C4-2B (cell line): ENCODE results near the gene ANKS1B.

ENCODE experiments used
- H3K27ac ChIP-seq: fragments of 450-650 bp; 2 replicates; pipeline ENCODE4 v1.5.1; 2017
- ZFX ChIP-seq: fragments of 450-650 bp; IDR thresholded peaks from 2 replicates; pipeline ENCODE4 v1.6.1; 2017
- TF ChIP-seq, protein P1 (sequence below): fragments of 450-650 bp; conservative IDR thresholded peaks from 2 replicates; pipeline ENCODE4 v1.5.1; 2017; ENCODE audit warnings: mild to moderate bottlenecking

The ANKS1B gene

DNA sequence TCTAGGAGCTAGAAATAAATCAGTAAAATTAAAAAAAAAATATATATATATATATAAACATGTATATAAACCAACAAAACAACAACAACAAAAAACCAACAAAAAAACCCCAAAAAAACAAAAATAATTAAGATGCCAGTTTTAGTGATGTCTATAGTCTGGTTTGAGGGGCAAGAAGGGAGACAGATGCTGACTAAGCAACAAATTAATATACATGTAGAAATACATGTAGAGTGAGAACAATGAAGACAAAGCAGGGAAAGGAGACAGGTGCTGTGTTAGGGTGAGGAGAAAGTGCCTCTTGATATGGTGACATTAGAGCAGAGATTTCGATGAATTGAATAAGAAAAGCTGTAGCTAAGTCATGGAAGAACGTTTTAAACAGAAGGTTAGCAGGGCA, 861.8 kb downstream of the ANKS1B start:
- H3K27ac ChIP-seq = no peak overlapping the region
- no peak for TF ChIP-seq ZFX
- TF ChIP-seq, protein P1, sequence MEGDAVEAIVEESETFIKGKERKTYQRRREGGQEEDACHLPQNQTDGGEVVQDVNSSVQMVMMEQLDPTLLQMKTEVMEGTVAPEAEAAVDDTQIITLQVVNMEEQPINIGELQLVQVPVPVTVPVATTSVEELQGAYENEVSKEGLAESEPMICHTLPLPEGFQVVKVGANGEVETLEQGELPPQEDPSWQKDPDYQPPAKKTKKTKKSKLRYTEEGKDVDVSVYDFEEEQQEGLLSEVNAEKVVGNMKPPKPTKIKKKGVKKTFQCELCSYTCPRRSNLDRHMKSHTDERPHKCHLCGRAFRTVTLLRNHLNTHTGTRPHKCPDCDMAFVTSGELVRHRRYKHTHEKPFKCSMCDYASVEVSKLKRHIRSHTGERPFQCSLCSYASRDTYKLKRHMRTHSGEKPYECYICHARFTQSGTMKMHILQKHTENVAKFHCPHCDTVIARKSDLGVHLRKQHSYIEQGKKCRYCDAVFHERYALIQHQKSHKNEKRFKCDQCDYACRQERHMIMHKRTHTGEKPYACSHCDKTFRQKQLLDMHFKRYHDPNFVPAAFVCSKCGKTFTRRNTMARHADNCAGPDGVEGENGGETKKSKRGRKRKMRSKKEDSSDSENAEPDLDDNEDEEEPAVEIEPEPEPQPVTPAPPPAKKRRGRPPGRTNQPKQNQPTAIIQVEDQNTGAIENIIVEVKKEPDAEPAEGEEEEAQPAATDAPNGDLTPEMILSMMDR = no peak

GRCh38 chr12:99122496-99122895, 862.2 kb downstream of the ANKS1B start:
- H3K27ac ChIP-seq = no peak overlapping the region
- TF ChIP-seq ZFX = no peak
- TF ChIP-seq, protein P1 = no peak

- TF ChIP-seq, protein P1 = no peak
- no peak for TF ChIP-seq ZFX
- no peak overlapping the region for H3K27ac ChIP-seq
These were observed 863.2 kb downstream of the ANKS1B start for GRCh38 chr12:99121546-99121945.

- H3K27ac ChIP-seq = no peak overlapping the region
- TF ChIP-seq, protein P1 = no peak
- no peak for TF ChIP-seq ZFX
These were observed 864.8 kb downstream of the ANKS1B start for GRCh38 chr12:99119943-99120342.

GRCh38 chr12:99119449-99119848, 865.3 kb downstream of the ANKS1B start:
- H3K27ac ChIP-seq = no peak overlapping the region
- TF ChIP-seq ZFX = no peak
- TF ChIP-seq, protein P1 = no peak

DNA sequence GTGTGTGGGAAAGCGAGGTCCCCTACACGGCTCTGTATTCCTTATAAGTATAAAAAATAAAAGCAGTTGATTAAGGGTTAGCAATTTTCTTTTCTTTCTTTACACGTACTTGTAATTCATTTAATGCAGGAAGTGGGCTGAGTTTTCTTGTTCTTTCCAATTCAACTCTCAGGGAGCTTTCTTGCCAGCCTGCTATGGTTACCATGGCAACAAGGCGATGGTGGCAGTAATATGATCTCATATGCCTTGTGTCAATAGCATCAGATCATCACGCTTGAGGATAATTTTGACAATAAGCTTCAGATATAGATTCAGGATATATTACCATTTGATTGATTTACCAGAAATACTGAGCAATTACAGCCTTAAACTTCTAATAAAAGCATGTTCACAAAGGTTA, 873.1 kb downstream of the ANKS1B start:
- H3K27ac ChIP-seq = no peak overlapping the region
- TF ChIP-seq, protein P1 = no peak
- TF ChIP-seq ZFX = no peak

- no peak overlapping the region for H3K27ac ChIP-seq
- TF ChIP-seq ZFX = no peak
- TF ChIP-seq, protein P1 = no peak
These were observed 873.9 kb downstream of the ANKS1B start for GRCh38 chr12:99110868-99111267.
